Smooth muscle cell (in vitro differentiated cells): ENCODE measurements around the gene VCPKMT. TPM values are rescaled to one million over a fixed set of nuclear protein-coding genes. Genes with fewer than 3 reads are reported as not detected.

Source experiments
- DNase-seq: peaks from one replicate; lab custom pipeline; 2025; ENCODE audit not compliant: unreplicated experiment; lab: John Stamatoyannopoulos, UW
- H2AFZ ChIP-seq: fragments of 200-600 bp; sonication (generic); 2 replicates; pipeline ENCODE4 v1.6.0; 2016; ENCODE audit warnings: antibody characterized with exemption, low read depth, mild to moderate bottlenecking
- H3F3A ChIP-seq: fragments of 200-600 bp; sonication (generic); 2 replicates; pipeline ENCODE4 v1.6.0; 2017; ENCODE audit warnings: antibody characterized with exemption, low read depth
- H3K27ac ChIP-seq: fragments of 200-600 bp; sonication (generic); 2 replicates; pipeline ENCODE4 v1.5.1; 2016; ENCODE audit warnings: low read depth, mild to moderate bottlenecking
- H3K27me3 ChIP-seq: fragments of 200-600 bp; sonication (generic); 2 replicates; pipeline ENCODE4 v1.6.1; 2016; ENCODE audit warnings: low read depth, mild to moderate bottlenecking
- H3K36me3 ChIP-seq: fragments of 200-600 bp; sonication (generic); 2 replicates; pipeline ENCODE4 v1.5.1; 2016; ENCODE audit warnings: low read depth
- H3K4me1 ChIP-seq: fragments of 200-600 bp; sonication (generic); 2 replicates; pipeline ENCODE4 v1.5.1; 2016; ENCODE audit warnings: low read depth
- H3K4me2 ChIP-seq: fragments of 200-600 bp; sonication (generic); 2 replicates; pipeline ENCODE4 v1.6.0; 2016; ENCODE audit warnings: mild to moderate bottlenecking
- H3K4me3 ChIP-seq: fragments of 200-600 bp; sonication (generic); 2 replicates; pipeline ENCODE4 v1.5.1; 2016; ENCODE audit warnings: mild to moderate bottlenecking
- H3K79me2 ChIP-seq: fragments of 200-600 bp; sonication (generic); 2 replicates; pipeline ENCODE4 v1.6.0; 2016; ENCODE audit warnings: low read depth, mild to moderate bottlenecking
- H3K9ac ChIP-seq: fragments of 200-600 bp; sonication (generic); 2 replicates; pipeline ENCODE4 v1.6.0; 2016; ENCODE audit warnings: low read depth
- H3K9me3 ChIP-seq: fragments of 200-600 bp; sonication (generic); replicated peaks from 2 replicates; pipeline ENCODE4 v1.5.1; 2016; ENCODE audit warnings: low read depth
- H4K20me1 ChIP-seq: fragments of 200-600 bp; sonication (generic); 2 replicates; pipeline ENCODE4 v1.6.0; 2016; ENCODE audit warnings: low read depth
- CTCF ChIP-seq: fragments of 200-600 bp; sonication (generic); IDR thresholded peaks from 2 replicates; pipeline ENCODE4 v1.5.1; 2017; ENCODE audit warnings: borderline replicate concordance, mild to moderate bottlenecking, antibody characterized with exemption; ENCODE audit not compliant: insufficient read depth, poor library complexity, severe bottlenecking
- WGBS: methylation state at CpG from one replicate; pipeline ENCODE4 v1.1.7; 2016; ENCODE audit warnings: low lambda C conversion rate; 5-methylcytosine and 5-hydroxymethylcytosine counted together
- polyA plus RNA-seq: library from polyadenylated mRNA; unstranded; fragments of >200 nt; fragmentation: Nextera tagmentation; extraction: Ambion mirVana; gene quantifications from 2 replicates; pipeline ENCODE4 v1.2.1, GENCODE V29; 2016
- total RNA-seq: library from RNA; depleted of rRNA; stranded (reverse); fragments of >200 nt; gene quantifications from 2 replicates; pipeline ENCODE4 v1.2.3, GENCODE V29; 2014

VCPKMT gene
- total and polyA plus RNA-seq, 2 experiments from 2014 or later = 13.0 to 17.0 TPM

GRCh38 chr14:50065583-50065982 is 50.8 kb downstream of the VCPKMT start:
- H3K79me2 ChIP-seq = no peaks in the 10 kb centered on the region
- H2AFZ ChIP-seq = no peak overlapping the region
- no peaks in the 10 kb centered on the region for H4K20me1 ChIP-seq
- peaks cover 22% of the 10 kb centered on the region for H3K4me1 ChIP-seq
- H3K9me3 ChIP-seq = no peaks in the 10 kb centered on the region
- no peak overlapping the region for H3K4me3 ChIP-seq
- no peaks in the 10 kb centered on the region for H3K27me3 ChIP-seq
- H3F3A ChIP-seq = peaks cover 18% of the 10 kb centered on the region
- no peak for TF ChIP-seq CTCF
- H3K36me3 ChIP-seq = no peaks in the 10 kb centered on the region
- WGBS = 90% methylated on average over 3 of the region's 3 CpGs
- no peak overlapping the region for H3K9ac ChIP-seq
- H3K4me2 ChIP-seq = no peak overlapping the region
- DNase-seq = no peak
- no peak overlapping the region for H3K27ac ChIP-seq

GRCh38 chr14:50064993-50065392 is 51.4 kb downstream of the VCPKMT start:
- Histone ChIP-seq H3K4me2 (no peak overlapping the region), H3K4me1 (peaks cover 26% of the 10 kb centered on the region), H3K79me2 (no peaks in the 10 kb centered on the region), H3K27me3 (no peaks in the 10 kb centered on the region), H3K36me3 (no peaks in the 10 kb centered on the region), H4K20me1 (no peaks in the 10 kb centered on the region), H3K4me3 (no peak overlapping the region), H3K9ac (no peak overlapping the region), H3F3A (peaks cover 24% of the 10 kb centered on the region), H3K9me3 (no peaks in the 10 kb centered on the region), H2AFZ (no peak overlapping the region), H3K27ac (no peak overlapping the region)
- no peak for DNase-seq
- TF ChIP-seq CTCF = no peak
- 81% methylated on average over 4 of the region's 4 CpGs for WGBS

- TF ChIP-seq CTCF = no peak
- DNase-seq = no peak
Measured at GRCh38 chr14:50063876-50064420, 52.4 kb downstream of the VCPKMT start.

GRCh38 chr14:50062438-50063085 is 53.8 kb downstream of the VCPKMT start:
- peak overlapping the region; percentile 66 for H3K9ac ChIP-seq
- H3K79me2 ChIP-seq = no peaks in the 10 kb centered on the region
- peaks cover 31% of the 10 kb centered on the region for H3K4me1 ChIP-seq
- H3K36me3 ChIP-seq = no peaks in the 10 kb centered on the region
- no peak overlapping the region for H2AFZ ChIP-seq
- H3K4me2 ChIP-seq = peak overlapping the region; percentile 49
- peaks cover 30% of the 10 kb centered on the region for H3F3A ChIP-seq
- no peak for DNase-seq
- no peaks in the 10 kb centered on the region for H3K27me3 ChIP-seq
- peak overlapping the region; percentile 97 for H3K27ac ChIP-seq
- no peaks in the 10 kb centered on the region for H4K20me1 ChIP-seq
- H3K9me3 ChIP-seq = no peaks in the 10 kb centered on the region
- WGBS = 40% methylated on average over 7 of the region's 7 CpGs
- H3K4me3 ChIP-seq = no peak overlapping the region
- no peak for TF ChIP-seq CTCF

More at GRCh38 chr14:50063876-50064420, 52.4 kb downstream of the VCPKMT start:
- Histone ChIP-seq H3K27me3 (no peaks in the 10 kb centered on the region), H3K79me2 (no peaks in the 10 kb centered on the region), H3K9ac (no peak overlapping the region), H4K20me1 (no peaks in the 10 kb centered on the region), H3K36me3 (no peaks in the 10 kb centered on the region), H3K4me3 (no peak overlapping the region), H3K4me1 (peaks cover 31% of the 10 kb centered on the region), H3K4me2 (no peak overlapping the region), H3K27ac (peak overlapping the region; percentile 97), H3F3A (peaks cover 30% of the 10 kb centered on the region), H3K9me3 (no peaks in the 10 kb centered on the region), H2AFZ (no peak overlapping the region)
- WGBS = 91% methylated on average over 9 of the region's 9 CpGs
